Esophagus muscularis mucosa (tissue), 4 donors: Measurements from ENCODE around the gene CCDC167. TPM values are rescaled to one million over a fixed set of nuclear protein-coding genes. Genes with fewer than 3 reads are reported as not detected.
A peak's percentile ranks its signal among the peaks of the same experiment; 100 is the strongest.

Source experiments
- DNase-seq: peaks from one replicate; pipeline ENCODE4 v3.0.0-alpha.2; 2017; ENCODE audit errors: extremely low spot score
- H3K27ac ChIP-seq, 4 donors: fragments of 200-600 bp; sonication (generic); replicated peaks in 1 of 4; 1 replicate in 3 of 4; 2 replicates in 1 of 4; pipeline ENCODE4 v1.5.1; 2016 to 2019; ENCODE audit warnings: mild to moderate bottlenecking in 1 of 4
- H3K27me3 ChIP-seq, 4 donors: fragments of 200-600 bp; sonication (generic); one replicate each; pipeline versions ENCODE4 v1.5.1 to v1.6.0; 2016 to 2019
- H3K36me3 ChIP-seq, 4 donors: fragments of 200-600 bp; sonication (generic); one replicate each; pipeline ENCODE4 v1.5.1; 2016 to 2019
- H3K4me1 ChIP-seq, 4 donors: fragments of 200-600 bp; sonication (generic); one replicate each; pipeline ENCODE4 v1.5.1; 2016 to 2019
- H3K4me3 ChIP-seq, 4 donors: fragments of 200-600 bp; sonication (generic); 1 replicate in 2 of 4; 2 replicates in 2 of 4; pipeline ENCODE4 v1.5.1; 2016 to 2019; ENCODE audit warnings: mild to moderate bottlenecking in 4 of 4, moderate library complexity in 1 of 4
- H3K9me3 ChIP-seq, 4 donors: fragments of 200-600 bp; sonication (generic); 1 replicate in 3 of 4; 2 replicates in 1 of 4; pipeline ENCODE4 v1.5.1; 2016 to 2019
- EP300 ChIP-seq: sonication (generic); formaldehyde crosslinking; IDR thresholded peaks from one replicate; pipeline ENCODE4 v1.6.1; 2017; ENCODE audit warnings: antibody characterized with exemption
- POLR2A ChIP-seq: fragments of 450-650 bp; IDR thresholded peaks from one replicate; pipeline ENCODE4 v1.6.1; 2017; ENCODE audit warnings: antibody characterized with exemption, moderate library complexity, mild to moderate bottlenecking, low read depth
- POLR2AphosphoS5 ChIP-seq, 2 donors: sonication (generic); formaldehyde crosslinking; IDR thresholded peaks; one replicate each; pipeline ENCODE4 v1.6.1; 2017; ENCODE audit warnings: antibody characterized with exemption in 2 of 2
- WGBS: methylation state at CpG from one replicate; pipeline ENCODE4 v1.1.5; 2018; 5-methylcytosine and 5-hydroxymethylcytosine counted together
- intact Hi-C: fragments of 100-400 bp; cut with DNase I; formaldehyde crosslinking; loops from one replicate; pipeline ENCODE4 v1.15.1; 2023
- total RNA-seq, 4 donors: library from RNA; depleted of rRNA; stranded (reverse); fragments of >200 nt; gene quantifications; one replicate each; pipeline versions ENCODE4 v1.1.0 to v1.2.1, GENCODE V29; 2016
- TF ChIP-seq, protein P1 (sequence below), 3 experiments: fragments of 200-600 bp in 2 of 3; fragments of 450-650 bp in 1 of 3; sonication (generic) in 2 of 3; IDR thresholded peaks; one replicate each; pipeline ENCODE4 v1.5.1; 2017 to 2019; ENCODE audit warnings: antibody characterized with exemption in 3 of 3, mild to moderate bottlenecking in 2 of 3, moderate library complexity in 1 of 3

The CCDC167 gene
- total RNA-seq, 4 donors from 2014 or later, result 11.1 to 19.1 (median 16.3) TPM

DNA sequence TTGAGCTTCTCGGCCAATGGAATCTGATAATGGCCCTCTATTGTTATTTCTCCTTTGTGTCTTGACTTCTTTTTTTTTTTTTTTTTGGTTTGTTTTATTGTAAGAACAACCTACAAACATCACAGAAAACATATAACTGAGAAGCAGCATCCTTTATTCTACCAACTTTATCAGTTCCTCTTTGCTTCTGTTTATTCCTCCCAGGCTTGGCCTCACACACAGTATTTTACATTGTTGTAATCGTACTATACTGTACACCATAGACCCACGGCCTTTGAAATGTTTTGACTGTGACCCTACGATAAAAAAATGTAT lies 558 bp upstream of the CCDC167 start:
- TF ChIP-seq EP300 (no peak), POLR2AphosphoS5 (IDR thresholded peaks at IDR 0.05) (no peak), POLR2A (no peak)
- TF ChIP-seq, protein P1, sequence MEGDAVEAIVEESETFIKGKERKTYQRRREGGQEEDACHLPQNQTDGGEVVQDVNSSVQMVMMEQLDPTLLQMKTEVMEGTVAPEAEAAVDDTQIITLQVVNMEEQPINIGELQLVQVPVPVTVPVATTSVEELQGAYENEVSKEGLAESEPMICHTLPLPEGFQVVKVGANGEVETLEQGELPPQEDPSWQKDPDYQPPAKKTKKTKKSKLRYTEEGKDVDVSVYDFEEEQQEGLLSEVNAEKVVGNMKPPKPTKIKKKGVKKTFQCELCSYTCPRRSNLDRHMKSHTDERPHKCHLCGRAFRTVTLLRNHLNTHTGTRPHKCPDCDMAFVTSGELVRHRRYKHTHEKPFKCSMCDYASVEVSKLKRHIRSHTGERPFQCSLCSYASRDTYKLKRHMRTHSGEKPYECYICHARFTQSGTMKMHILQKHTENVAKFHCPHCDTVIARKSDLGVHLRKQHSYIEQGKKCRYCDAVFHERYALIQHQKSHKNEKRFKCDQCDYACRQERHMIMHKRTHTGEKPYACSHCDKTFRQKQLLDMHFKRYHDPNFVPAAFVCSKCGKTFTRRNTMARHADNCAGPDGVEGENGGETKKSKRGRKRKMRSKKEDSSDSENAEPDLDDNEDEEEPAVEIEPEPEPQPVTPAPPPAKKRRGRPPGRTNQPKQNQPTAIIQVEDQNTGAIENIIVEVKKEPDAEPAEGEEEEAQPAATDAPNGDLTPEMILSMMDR (IDR thresholded peaks at IDR 0.05), result no peak
- H3K27me3 ChIP-seq, result no peaks in the 10 kb centered on the region
- H3K4me3 ChIP-seq, result peak overlapping the region; percentile 67 to 81 (median 72)
- no peak overlapping the region for H3K27ac ChIP-seq
- intact Hi-C loops, result no loop called here
- DNase-seq, result no peak
- H3K4me1 ChIP-seq, result peaks cover 5 to 12% (median 8%) of the 10 kb centered on the region in 4 donors
- no peaks in the 10 kb centered on the region for H3K36me3 ChIP-seq
- WGBS, result 74% methylated on average over 4 of the region's 4 CpGs
- no peaks in the 10 kb centered on the region for H3K9me3 ChIP-seq

DNA sequence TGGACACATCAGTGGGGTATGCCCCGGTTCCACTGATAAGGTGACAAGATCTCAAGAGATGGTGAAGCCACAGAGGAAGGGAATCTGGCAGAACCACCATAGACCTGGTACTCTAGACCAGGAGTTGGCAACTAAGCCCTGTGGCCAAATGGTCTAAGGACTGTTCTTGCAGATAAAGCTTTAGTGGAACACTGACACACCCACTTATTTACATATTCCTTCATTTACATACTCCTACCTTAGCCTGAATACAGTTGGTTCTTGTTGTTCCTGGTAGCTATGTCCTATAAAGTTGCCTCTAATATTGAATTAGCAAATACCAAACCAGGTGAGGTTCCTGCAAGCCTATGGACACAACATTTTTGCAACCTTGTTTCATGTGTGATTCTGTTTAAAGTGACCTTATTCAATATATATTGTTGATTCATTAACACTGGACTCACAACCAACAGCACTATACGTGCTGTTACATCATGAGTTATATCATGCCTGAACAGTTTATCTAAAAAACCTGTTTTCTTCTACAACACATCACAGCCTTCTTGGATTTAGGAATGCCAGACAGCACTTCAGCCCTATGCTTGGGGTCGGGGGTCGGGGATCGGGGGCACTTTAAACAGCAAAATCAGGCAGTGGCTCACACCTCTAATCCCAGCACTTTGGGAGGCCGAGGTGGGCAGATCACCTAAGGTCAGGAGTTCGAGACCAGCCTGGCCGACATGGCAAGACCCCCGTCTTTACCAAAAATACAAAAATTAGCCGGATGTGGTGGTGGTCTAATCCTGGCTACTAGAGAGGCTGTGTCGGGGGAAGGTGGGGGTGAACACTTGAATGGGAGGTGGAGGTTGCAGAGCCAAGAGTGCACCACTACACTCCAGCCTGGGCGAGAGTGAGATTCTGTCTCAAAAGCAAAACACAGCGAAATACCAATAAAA lies 2.5 kb downstream of the CCDC167 start:
- H3K27me3 ChIP-seq, result no peaks in the 10 kb centered on the region
- intact Hi-C loops, result no loop called here
- TF ChIP-seq POLR2A, result no peak
- no peak for TF ChIP-seq POLR2AphosphoS5 (IDR thresholded peaks at IDR 0.05)
- no peak for TF ChIP-seq EP300
- TF ChIP-seq, protein P1 (IDR thresholded peaks at IDR 0.05), result no peak
- no peak for DNase-seq
- H3K9me3 ChIP-seq, result no peaks in the 10 kb centered on the region
- no peak overlapping the region for H3K4me3 ChIP-seq
- peaks cover 5 to 22% (median 21%) of the 10 kb centered on the region in 4 donors for H3K4me1 ChIP-seq
- no peaks in the 10 kb centered on the region for H3K36me3 ChIP-seq
- WGBS, result 86% methylated on average over 12 of the region's 13 CpGs
- H3K27ac ChIP-seq, result no peak overlapping the region

DNA sequence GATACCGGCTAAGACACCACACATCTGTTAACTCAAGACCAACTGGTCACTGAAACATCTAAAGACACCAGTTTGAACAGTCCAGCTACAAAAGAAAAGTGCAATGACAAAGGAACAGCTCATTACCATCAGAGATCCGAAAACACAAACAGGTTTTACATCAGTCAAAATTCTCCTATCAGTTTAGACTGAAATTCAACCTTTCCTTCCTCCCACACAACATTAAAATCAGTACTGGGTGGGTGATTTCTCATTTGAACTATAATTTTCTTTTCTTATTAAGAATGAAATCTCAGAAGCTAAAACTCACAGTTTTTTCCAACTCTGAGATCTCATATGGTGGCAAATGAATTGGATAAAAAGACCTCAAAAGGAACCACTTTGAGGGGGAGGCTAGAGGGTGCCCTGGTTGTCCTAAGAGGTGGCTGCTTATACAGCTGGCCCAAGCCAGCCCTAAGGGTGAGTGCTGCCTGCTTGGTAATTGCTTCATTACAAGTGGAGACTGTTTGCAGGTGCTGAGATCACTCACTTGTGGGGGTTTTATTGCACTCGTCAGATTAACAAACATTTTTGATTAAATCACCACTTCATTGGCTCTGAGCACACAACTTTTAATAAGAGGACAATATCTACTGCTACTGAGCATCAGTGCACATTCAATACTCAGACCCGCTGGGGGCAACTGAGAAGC lies 4.3 kb downstream of the CCDC167 start:
- no peak overlapping the region for H3K27ac ChIP-seq
- peaks cover 20 to 38% (median 30%) of the 10 kb centered on the region in 4 donors for H3K4me1 ChIP-seq
- H3K27me3 ChIP-seq, result no peaks in the 10 kb centered on the region
- no peak for DNase-seq
- no peaks in the 10 kb centered on the region for H3K9me3 ChIP-seq
- WGBS, result 90% methylated on average over 4 of the region's 4 CpGs
- H3K36me3 ChIP-seq, result no peaks in the 10 kb centered on the region
- no peak overlapping the region for H3K4me3 ChIP-seq
- TF ChIP-seq POLR2A (no peak), POLR2AphosphoS5 (IDR thresholded peaks at IDR 0.05) (no peak), EP300 (no peak)
- TF ChIP-seq, protein P1 (IDR thresholded peaks at IDR 0.05), result no peak
- intact Hi-C loops, result no loop called here

DNA sequence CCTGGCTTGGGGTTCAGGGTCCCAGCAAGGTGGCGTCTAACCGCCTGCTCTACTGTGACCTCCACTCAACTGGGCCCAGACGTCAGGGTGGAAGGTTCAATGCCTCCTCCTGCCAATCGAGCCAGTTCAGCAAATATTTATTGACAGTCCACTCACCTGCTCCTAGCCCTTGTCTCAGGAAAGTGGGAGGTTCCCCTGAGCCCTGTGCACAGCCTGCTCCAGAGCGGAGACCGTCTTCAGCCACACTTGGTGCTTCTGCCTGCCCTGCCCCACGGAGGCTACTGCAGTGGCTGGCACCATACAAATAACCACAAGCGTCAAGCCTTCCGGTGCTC lies 6.1 kb downstream of the CCDC167 start:
- H3K27me3 ChIP-seq, result no peaks in the 10 kb centered on the region
- intact Hi-C loops, result loop anchor here (5.0 kb wide), 1 partner anchor 74 kb away; no protein-coding TSS in a partner anchor
- no peak for DNase-seq
- TF ChIP-seq POLR2A (no peak), EP300 (no peak), POLR2AphosphoS5 (IDR thresholded peaks at IDR 0.05) (no peak)
- TF ChIP-seq, protein P1 (IDR thresholded peaks at IDR 0.05), result no peak
- H3K27ac ChIP-seq, result no peak overlapping the region
- H3K4me1 ChIP-seq, result peaks cover 18 to 38% (median 28%) of the 10 kb centered on the region in 4 donors
- H3K36me3 ChIP-seq, result no peaks in the 10 kb centered on the region
- H3K9me3 ChIP-seq, result no peaks in the 10 kb centered on the region
- H3K4me3 ChIP-seq, result no peak overlapping the region
- 95% methylated on average over 7 of the region's 9 CpGs for WGBS
